ENCODE results near the gene SCN8A. TPM values are rescaled to one million over a fixed set of nuclear protein-coding genes. Genes with fewer than 3 reads are reported as not detected.
"Not testable (repeated sequence)": the region's sequence is repeated elsewhere in the genome, so short reads cannot be mapped to it uniquely, and the experiment has no call there.

The SCN8A gene
- polyA plus RNA-seq, 12 donors: 0.21 to 5.6 (median 0.78) TPM; not detected in 1

GRCh38 chr12:51622564-51622963, 31.5 kb downstream of the SCN8A start:
- DNase-seq: no peak

- DNase-seq: no peak
Observed at GRCh38 chr12:51625370-51625769, 34.3 kb downstream of the SCN8A start.

DNA sequence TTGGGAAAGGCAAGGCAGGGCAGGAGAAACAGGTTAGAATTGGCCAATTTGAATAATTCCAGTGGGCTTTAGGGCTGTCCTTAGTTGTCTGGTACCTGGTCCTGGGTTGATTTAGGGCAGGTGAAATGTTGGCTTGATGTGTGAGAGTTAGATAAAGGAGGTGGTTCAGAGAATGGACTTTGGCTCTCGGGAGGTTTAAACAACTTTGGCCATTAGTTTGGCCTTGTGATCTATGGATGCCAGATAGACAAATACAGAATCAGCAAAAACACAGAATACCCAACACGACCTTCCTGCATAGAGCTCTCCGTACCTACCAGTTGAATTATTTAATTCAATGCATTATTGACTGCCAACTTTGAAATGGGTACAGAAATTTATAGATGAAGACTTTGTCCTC, 35.1 kb downstream of the SCN8A start:
- DNase-seq: no peak

- no peak for DNase-seq
Observed at GRCh38 chr12:51626629-51627028, 35.6 kb downstream of the SCN8A start.

DNA sequence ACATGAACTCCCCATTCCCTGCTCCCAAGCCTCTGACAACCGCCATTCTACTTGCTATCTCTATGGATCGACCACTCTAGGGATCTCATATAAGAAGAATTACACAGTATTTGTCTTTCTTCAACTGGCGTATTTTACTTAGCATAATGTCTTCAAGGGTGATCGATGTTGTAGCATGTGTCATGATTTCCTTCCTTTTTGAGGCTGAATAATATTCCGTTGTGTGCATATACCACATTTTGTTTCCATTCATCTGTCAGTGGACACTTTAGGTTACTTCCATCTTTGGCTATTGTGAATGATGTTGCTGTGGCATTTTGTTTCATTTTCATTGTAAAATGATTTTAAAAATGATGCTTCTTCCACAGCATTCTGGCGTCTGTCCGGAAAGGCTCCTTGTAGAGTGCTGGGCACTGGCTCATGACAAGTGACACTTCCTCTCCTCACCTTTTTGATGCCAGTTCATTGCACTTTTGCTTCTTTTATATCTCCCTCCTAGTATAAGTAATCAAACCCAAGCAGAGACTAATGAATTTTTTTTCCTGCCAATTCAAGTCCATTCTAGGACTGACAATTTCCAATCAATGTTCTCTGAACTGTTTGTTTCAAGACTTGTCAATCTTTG, 39.3 kb downstream of the SCN8A start:
- no peak for DNase-seq

- no peak for DNase-seq
Observed at GRCh38 chr12:51630986-51631385, 40.0 kb downstream of the SCN8A start.

DNA sequence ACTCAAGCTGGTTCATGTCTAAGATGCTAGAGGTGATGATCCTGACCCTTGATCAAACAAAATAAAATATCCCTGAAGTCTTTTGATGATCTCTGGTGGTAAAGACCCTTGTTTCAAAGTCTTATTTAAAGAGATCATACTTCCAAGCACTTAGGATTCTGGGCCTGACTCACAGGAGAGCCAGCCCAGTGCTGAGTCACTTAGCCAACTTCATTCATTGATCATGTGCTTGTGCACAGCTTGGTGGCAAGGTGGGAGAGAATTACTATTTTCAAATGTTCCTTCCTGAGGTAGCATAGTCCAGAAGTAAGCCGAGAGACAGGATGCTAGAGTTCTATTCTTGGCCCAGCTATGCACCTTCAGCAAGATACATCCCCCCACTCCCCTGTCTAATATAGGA, 40.6 kb downstream of the SCN8A start:
- DNase-seq: no peak

DNA sequence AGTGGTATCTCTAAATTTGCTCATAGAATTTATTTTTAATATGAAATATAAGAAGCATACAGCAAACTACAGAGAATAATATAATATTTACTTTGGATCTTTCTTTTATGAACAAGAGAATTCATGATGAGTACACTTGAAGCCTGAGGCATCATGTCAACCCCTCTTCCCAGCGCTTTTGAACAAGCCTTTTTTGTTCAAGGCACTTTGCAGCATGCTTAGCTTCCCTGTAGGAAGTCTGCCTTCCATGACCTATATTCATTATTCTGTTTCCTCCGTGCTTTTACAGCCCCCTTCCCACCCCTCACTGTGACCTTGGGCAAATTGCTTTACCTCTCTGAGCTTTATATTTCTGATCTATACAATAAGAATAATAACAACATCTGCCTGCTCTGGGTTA, 41.6 kb downstream of the SCN8A start:
- DNase-seq: no peak

DNA sequence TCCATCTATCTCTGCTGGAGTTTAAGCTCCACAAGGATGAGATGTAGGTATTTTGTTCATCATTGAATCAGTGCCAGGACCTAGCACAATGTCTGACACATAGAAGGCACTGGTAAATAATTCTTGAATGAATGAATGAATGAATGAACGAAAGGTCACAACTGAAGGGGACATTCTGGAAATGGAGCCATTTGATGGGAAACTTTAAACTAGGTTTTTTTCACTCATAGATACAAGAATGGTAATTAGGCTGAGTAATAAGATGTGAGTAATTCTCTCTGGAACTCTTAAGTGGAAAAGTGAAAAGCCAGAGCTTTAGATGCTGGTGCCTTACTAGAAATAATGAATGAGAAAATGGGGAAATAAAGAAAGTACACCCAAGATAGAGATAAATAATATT, 44.3 kb downstream of the SCN8A start:
- no peak for DNase-seq

GRCh38 chr12:51636581-51636980, 45.5 kb downstream of the SCN8A start:
- no peak for DNase-seq

DNA sequence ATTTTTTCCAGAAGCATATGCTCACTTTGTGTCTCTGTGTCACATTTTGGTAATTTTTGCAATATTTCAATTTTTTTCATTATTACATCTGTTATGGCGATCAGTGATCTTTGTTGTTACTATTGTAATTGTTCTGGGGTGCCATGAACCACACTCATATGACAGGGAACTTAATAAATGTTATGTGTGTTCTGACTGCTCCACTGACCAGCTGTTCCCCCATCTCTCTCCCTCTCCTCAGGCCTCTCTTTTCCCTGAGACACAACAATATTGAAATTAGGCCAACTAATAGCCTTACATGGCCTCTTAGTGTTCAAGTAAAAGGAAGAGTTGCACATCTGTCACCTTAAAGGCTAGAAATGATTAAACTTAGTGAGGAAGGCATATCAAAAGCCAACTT, 46.0 kb downstream of the SCN8A start:
- no peak for DNase-seq

DNA sequence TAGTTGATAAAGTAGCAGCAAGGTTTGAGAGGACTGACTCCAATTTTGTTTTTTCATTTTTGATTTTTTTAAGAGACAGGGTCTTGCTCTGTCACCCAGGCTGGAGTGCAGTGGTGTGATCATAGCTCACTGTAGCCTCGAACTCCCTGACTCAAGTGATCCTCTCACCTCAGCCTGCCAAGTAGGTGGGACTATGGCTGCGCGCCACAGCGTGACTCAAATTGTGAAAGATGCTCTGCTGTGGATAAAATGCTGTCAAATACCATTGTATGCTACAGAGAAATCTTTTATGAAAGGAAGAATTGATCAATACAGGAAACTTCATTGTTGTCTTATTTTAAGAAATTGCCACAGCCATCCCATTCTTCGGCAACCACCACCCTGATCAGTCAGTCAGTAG, 48.3 kb downstream of the SCN8A start:
- no peak for DNase-seq

- no peak for DNase-seq
Observed at GRCh38 chr12:51642286-51642685, 51.3 kb downstream of the SCN8A start.

GRCh38 chr12:51643951-51644350, 52.9 kb downstream of the SCN8A start:
- DNase-seq: no peak

GRCh38 chr12:51644691-51645090, 53.7 kb downstream of the SCN8A start:
- DNase-seq: not testable (repeated sequence)

DNA sequence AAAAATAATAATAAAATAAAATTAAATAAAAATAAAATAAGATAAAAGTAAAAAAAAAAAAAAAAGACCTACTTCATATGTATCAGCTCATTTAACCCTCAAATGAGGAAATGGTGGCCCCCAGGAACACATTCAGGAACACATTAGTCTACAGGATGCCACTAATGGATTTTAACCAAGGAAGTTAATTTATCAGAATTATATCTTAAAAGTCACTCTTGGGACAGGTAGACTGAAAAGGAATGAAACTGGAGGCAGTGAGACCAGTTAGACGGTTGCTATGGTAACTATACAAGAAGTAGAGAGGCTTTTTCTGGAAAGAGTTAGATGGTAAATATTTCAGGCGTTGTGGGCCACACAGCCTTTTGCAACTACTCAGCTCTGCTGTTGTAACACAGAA, 54.9 kb downstream of the SCN8A start:
- DNase-seq: no peak

- no peak for DNase-seq
Observed at GRCh38 chr12:51647647-51648046, 56.6 kb downstream of the SCN8A start.

- DNase-seq: no peak
Observed at GRCh38 chr12:51653431-51653830, 62.4 kb downstream of the SCN8A start.

DNA sequence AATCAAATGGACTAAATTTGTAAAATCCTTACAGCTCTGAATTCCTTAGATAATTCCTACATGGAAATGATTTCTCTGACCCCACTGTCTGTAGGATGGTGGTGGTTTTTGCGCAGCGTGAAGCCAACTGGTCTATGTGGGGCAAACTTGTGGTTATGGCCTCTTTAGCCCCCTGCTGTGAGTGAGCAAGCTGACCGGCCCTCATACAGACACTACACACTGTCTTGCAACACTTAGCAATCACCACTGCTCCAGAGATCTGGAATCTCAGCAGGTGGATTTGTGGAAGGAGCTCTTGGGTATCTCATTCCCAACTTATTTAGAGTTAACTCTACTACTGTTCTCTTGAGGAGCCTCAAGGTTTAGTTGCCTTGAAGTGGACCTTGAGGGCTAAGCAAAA, 70.2 kb downstream of the SCN8A start:
- DNase-seq: no peak

GRCh38 chr12:51661836-51662235, 70.8 kb downstream of the SCN8A start:
- no peak for DNase-seq

GRCh38 chr12:51662728-51663154, 71.7 kb downstream of the SCN8A start:
- no peak for DNase-seq

- no peak for DNase-seq
Observed at GRCh38 chr12:51663390-51663789, 72.4 kb downstream of the SCN8A start.

GRCh38 chr12:51666696-51667095, 75.7 kb downstream of the SCN8A start:
- no peak for DNase-seq

DNA sequence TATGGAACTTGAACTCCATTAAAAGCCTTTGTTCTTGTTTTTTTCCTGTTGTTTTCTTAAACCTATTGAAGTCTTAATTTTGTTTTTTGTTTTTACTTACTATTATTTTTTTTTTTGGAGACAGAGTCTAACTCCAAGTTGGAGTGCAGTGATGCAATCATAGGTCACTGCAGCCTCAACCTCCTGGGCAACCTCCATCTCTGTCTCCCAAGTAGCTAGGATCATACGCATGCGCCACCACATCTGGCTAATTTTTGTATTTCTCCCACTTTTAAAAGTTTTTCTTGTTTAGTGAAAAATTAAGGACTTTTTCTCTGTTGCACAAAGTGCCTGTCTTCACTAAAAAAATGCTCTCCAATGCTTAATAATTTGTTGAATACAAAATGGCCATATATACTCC, 76.2 kb downstream of the SCN8A start:
- no peak for DNase-seq

DNA sequence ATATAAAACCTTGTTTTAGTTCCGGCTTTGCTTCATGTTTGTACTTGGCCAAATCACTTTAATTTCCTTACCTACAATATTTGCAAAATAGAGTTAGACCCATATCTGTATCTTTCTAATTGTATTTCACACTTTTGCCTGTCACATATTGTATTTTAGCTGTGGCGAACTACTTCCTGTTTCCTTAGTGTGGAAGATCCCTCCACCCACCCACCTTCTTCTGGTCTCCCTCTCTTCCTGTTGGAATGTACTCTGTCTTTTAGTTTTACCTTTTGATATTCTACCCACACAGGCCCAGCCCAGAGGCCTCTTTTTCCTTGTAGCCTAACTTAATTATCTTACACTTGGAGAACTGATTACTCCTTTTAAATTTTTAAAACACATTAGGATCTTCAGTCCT, 78.2 kb downstream of the SCN8A start:
- DNase-seq: no peak

Data from muscle of arm (tissue), 12 donors.